Testis (tissue), 3 donors: Measurements from ENCODE around the gene PHF21A. TPM values are rescaled to one million over a fixed set of nuclear protein-coding genes. Genes with fewer than 3 reads are reported as not detected.

Experiments used
- DNase-seq: peaks from one replicate; pipeline ENCODE4 v3.0.0-alpha.2; 2019
- H3K27ac ChIP-seq, 2 donors: fragments of 200-600 bp; sonication (generic); one replicate each; pipeline ENCODE4 v1.5.1; 2019
- H3K27me3 ChIP-seq: fragments of 200-600 bp; sonication (generic); one replicate; pipeline ENCODE4 v1.5.1; 2019
- H3K36me3 ChIP-seq: fragments of 200-600 bp; sonication (generic); one replicate; pipeline ENCODE4 v1.5.1; 2017; ENCODE audit warnings: low read depth; ENCODE audit errors: missing control alignments
- H3K4me1 ChIP-seq: fragments of 200-600 bp; sonication (generic); one replicate; pipeline ENCODE4 v1.5.1; 2019
- H3K4me3 ChIP-seq, 2 donors: fragments of 200-600 bp; sonication (generic); one replicate each; pipeline ENCODE4 v1.5.1; 2017 to 2019
- H3K9me3 ChIP-seq: fragments of 200-600 bp; sonication (generic); one replicate; pipeline ENCODE4 v1.5.1; 2017
- POLR2A ChIP-seq: fragments of 450-650 bp; IDR thresholded peaks from one replicate; pipeline ENCODE4 v1.6.1; 2017; ENCODE audit warnings: antibody characterized with exemption, mild to moderate bottlenecking, moderate library complexity
- WGBS, 2 donors: methylation state at CpG; one replicate each; pipeline ENCODE4 v1.1.5; 2018; 5-methylcytosine and 5-hydroxymethylcytosine counted together
- intact Hi-C: fragments of 100-400 bp; cut with DNase I; formaldehyde crosslinking; loops from one replicate; pipeline ENCODE4 v1.15.1; 2023; ENCODE audit warnings: low total_unique reads
- polyA plus RNA-seq: library from polyadenylated mRNA; stranded (reverse); fragments of 350-450 nt; fragmentation: Illumina TruSeq; extraction: RNeasy Lipid Tissue Mini Kit (QIAGEN cat#74804); gene quantifications from one replicate; pipeline ENCODE4 v1.2.3, GENCODE V29; 2014; ENCODE audit warnings: low read depth, low replicate concordance; ENCODE audit not compliant: insufficient read depth
- total RNA-seq, 2 donors: library from RNA; depleted of rRNA; stranded (reverse); fragments of >200 nt; gene quantifications; one replicate each; pipeline ENCODE4 v1.2.3, GENCODE V29; 2016
- TF ChIP-seq, protein P1 (sequence below), 3 experiments: fragments of 450-650 bp in 2 of 3; fragments of 200-600 bp in 1 of 3; sonication (generic) in 1 of 3; IDR thresholded peaks; one replicate each; pipeline ENCODE4 v1.5.1; 2016 to 2019; ENCODE audit warnings: antibody characterized with exemption in 3 of 3, mild to moderate bottlenecking in 2 of 3, moderate library complexity in 1 of 3

The PHF21A gene
- total and polyA plus RNA-seq, 3 donors from 2014 or later, result 53.5 to 83.2 (median 56.6) TPM

DNA sequence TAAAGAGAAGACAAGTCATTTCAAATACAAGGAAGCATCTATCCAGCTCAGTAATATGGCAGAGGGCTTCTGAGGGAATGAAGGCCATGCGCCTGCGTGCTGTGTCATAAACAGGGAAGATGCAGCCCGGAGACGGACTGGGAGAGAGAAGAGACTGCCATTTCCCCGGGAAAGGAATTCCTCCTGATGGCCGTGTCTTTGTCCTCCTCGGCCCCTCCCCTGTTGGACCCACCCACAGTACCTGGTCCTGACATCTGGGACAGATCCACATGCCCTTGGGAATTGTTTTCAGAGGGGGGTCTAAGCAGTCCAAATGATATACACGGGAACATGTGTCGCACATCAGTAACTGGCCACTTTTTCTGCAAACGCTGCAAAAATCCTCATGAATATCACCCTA lies 183.3 kb downstream of the PHF21A start:
- Histone ChIP-seq H3K4me1 (no peaks in the 10 kb centered on the region), H3K4me3 (no peak overlapping the region), H3K27me3 (no peaks in the 10 kb centered on the region), H3K27ac (no peak overlapping the region), H3K36me3 (no peaks in the 10 kb centered on the region), H3K9me3 (no peaks in the 10 kb centered on the region)
- intact Hi-C loops, result no loop called here
- TF ChIP-seq, protein P1, sequence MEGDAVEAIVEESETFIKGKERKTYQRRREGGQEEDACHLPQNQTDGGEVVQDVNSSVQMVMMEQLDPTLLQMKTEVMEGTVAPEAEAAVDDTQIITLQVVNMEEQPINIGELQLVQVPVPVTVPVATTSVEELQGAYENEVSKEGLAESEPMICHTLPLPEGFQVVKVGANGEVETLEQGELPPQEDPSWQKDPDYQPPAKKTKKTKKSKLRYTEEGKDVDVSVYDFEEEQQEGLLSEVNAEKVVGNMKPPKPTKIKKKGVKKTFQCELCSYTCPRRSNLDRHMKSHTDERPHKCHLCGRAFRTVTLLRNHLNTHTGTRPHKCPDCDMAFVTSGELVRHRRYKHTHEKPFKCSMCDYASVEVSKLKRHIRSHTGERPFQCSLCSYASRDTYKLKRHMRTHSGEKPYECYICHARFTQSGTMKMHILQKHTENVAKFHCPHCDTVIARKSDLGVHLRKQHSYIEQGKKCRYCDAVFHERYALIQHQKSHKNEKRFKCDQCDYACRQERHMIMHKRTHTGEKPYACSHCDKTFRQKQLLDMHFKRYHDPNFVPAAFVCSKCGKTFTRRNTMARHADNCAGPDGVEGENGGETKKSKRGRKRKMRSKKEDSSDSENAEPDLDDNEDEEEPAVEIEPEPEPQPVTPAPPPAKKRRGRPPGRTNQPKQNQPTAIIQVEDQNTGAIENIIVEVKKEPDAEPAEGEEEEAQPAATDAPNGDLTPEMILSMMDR (IDR thresholded peaks at IDR 0.05), result no peak
- TF ChIP-seq POLR2A, result no peak
- 90% methylated on average over 10 of the region's 10 CpGs for WGBS, 2 donors
- no peak for DNase-seq

DNA sequence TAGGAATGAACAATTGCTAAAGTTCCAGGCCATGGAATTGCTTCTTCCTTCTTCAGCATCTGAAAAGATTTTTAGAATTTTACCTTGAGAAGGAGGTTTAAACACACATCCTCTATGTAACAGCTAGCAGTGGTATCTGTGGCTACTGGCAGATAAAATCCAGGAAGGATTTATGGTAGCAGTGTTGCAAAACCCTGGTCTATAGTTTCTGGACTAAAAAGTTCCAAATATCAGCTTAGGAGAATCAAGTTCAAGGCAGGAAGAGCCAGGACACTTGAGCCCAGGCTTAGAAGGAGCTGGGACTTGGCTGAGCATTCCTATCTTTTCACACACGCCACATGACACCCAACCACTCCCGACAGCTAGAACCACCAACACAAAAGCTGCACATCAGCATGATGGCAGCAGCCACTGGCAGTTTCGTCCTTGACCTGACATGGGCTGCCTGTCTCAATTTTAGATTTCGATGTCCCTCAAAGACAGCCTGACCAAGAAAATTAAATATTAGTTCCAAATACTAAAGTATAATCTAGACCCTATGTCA lies 184.7 kb downstream of the PHF21A start:
- Histone ChIP-seq H3K27ac (no peak overlapping the region), H3K36me3 (no peaks in the 10 kb centered on the region), H3K4me3 (no peak overlapping the region), H3K4me1 (no peaks in the 10 kb centered on the region), H3K27me3 (no peaks in the 10 kb centered on the region), H3K9me3 (no peaks in the 10 kb centered on the region)
- intact Hi-C loops, result no loop called here
- no peak for DNase-seq
- no peak for TF ChIP-seq POLR2A
- TF ChIP-seq, protein P1 (IDR thresholded peaks at IDR 0.05), result no peak
- WGBS, 2 donors, result 79 to 91% methylated on average over 4 of the region's 4 CpGs

DNA sequence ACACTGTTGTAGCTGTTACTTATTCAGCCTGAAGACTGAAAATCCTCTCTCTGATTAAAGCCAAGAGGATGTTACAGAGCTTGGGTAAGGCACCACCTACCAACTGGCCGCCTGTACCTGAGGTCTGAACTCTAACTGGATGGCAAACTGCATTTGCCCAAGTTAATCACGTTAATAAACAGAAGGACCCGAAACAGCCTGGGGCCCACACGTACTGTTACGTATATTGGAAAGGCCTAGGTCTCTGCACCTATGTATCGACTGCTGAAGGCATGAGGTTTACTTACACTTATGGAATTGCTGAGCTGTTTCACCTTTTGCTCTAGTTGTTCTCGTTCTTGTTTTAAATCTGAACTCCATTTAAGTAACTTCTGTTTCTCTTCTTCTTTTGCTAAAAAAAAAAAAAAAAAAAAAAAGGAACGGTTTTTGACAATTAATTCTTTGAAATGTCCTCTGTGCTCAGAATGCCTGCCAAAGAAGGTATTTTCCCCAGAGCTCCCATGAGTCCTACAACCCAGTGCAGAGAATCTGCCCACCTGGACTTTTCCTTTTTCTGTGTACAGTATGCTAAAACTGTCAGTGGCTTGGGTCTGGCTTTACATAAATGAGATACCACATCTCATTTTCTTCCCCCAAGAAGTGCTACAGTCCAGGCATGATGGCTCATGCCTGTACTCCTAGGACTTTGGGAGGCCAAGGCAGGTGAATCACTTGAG lies 185.7 kb downstream of the PHF21A start:
- TF ChIP-seq POLR2A, result no peak
- TF ChIP-seq, protein P1 (IDR thresholded peaks at IDR 0.05), result no peak
- no peak overlapping the region for H3K4me3 ChIP-seq
- no peaks in the 10 kb centered on the region for H3K36me3 ChIP-seq
- no peak for DNase-seq
- no peak overlapping the region for H3K27ac ChIP-seq
- no peaks in the 10 kb centered on the region for H3K4me1 ChIP-seq
- H3K27me3 ChIP-seq, result no peaks in the 10 kb centered on the region
- intact Hi-C loops, result no loop called here
- H3K9me3 ChIP-seq, result no peaks in the 10 kb centered on the region
- 87 to 89% methylated on average over 8 of the region's 8 CpGs for WGBS, 2 donors

DNA sequence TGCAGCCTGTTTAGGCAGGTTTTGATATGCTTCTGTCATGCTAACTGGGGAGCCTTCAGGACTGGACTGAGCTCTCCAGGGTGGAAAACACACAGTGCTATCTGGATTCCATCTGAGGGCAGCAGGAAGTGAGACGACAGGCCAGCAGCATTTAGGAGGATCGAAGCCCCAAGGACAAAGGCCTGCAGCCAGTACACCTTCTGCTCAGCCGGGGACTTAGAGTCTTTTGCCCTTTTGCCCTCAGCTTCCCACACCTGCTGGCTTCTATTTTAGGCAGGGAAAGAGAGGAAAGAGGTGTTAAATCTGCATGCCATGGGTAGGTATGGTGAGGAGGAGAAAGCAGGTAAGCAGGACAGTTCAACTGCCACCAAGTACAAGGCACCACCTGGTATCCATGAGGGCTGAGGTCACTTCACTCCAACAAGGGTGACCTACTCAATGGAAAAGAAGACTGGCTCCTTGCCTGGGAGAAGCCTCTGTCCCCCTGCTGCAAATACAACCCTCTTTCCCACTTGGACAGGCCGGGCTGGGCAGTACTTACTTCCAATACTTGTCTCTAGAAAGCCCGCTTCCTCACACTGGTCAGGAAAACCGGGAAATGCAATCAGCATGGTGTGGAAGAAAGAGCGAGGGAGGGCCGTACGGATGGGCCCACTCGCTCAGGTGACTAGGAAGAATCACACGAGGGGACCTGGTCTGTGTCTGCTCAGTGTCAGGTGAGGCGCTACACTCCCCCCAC lies 186.5 kb downstream of the PHF21A start:
- Histone ChIP-seq H3K4me1 (no peaks in the 10 kb centered on the region), H3K36me3 (no peaks in the 10 kb centered on the region), H3K27me3 (no peaks in the 10 kb centered on the region), H3K27ac (no peak overlapping the region), H3K4me3 (no peak overlapping the region), H3K9me3 (no peaks in the 10 kb centered on the region)
- intact Hi-C loops, result no loop called here
- TF ChIP-seq, protein P1 (IDR thresholded peaks at IDR 0.05), result no peak
- TF ChIP-seq POLR2A, result no peak
- WGBS, 2 donors, result 77 to 83% methylated on average over 12 of the region's 12 CpGs
- no peak for DNase-seq
